GM18498 (cell line): ENCODE measurements around the gene PPP2R5C.
A peak's percentile ranks its signal among the peaks of the same experiment; 100 is the strongest.
"Not testable (repeated sequence)": the region's sequence is repeated elsewhere in the genome, so short reads cannot be mapped to it uniquely, and the experiment has no call there.

Source experiments
- ATAC-seq: cut with Tn5 transposase; IDR thresholded peaks from one replicate; pipeline ENCODE4 v1.9.1; 2021; ENCODE audit warnings: mild to moderate bottlenecking, moderate library complexity; ENCODE audit not compliant: unreplicated experiment

PPP2R5C gene

DNA sequence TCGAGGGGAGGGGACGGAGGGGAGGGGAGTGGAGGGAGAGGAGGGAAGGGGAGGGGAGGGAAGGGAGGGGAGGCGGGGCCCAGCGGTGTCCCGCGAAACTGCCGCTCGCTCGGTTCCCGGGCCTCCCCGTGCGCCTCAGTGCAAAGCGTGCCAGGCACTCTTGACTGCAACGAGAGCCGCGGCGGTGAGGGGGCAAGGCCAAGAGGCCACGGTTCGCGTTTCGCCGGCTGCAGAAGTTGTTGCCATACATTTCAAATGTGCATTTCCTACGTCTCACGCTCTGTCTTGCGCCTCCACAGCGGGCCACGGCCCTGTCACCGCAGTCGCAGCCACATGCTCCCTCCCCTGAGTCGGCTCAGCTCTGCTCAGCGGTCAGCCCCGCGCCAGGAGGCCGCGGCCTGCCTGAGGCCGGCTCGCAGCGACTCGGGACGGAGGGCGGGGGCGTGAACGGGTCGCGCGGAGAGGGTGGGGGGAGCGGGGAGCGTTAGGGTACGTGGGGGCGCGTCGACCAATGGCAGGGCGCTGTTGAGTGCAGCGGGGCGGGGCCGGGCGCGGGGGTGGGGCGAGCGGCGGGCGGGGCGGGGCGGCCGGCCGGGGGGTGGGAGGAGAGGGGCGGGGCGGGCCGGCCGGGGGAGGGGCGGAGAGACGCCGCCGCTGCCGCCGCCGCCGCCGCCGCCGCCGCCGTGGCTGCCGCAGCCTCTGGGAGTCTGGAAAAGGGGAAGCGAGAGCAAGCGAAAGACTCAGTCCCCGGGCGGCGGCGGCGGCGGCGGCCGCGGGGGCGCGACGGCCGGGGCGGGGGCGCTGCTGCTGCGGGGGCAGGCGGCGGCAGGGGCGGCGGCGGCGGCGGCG is at the start of gene PPP2R5C:
Gene PPP2R5C (plus strand): TSS at position 678 of the 849 bp plus-strand sequence. CDS start 185 bp downstream, outside the sequence.
- peak; percentile 57 for ATAC-seq

GRCh38 chr14:101711857-101712233 is 49.7 kb upstream of the PPP2R5C start:
- not testable (repeated sequence) for ATAC-seq

- ATAC-seq: not testable (repeated sequence)
Measured at GRCh38 chr14:101712341-101712740, 49.2 kb upstream of the PPP2R5C start.

GRCh38 chr14:101713091-101713490 is 48.4 kb upstream of the PPP2R5C start:
- not testable (repeated sequence) for ATAC-seq

DNA sequence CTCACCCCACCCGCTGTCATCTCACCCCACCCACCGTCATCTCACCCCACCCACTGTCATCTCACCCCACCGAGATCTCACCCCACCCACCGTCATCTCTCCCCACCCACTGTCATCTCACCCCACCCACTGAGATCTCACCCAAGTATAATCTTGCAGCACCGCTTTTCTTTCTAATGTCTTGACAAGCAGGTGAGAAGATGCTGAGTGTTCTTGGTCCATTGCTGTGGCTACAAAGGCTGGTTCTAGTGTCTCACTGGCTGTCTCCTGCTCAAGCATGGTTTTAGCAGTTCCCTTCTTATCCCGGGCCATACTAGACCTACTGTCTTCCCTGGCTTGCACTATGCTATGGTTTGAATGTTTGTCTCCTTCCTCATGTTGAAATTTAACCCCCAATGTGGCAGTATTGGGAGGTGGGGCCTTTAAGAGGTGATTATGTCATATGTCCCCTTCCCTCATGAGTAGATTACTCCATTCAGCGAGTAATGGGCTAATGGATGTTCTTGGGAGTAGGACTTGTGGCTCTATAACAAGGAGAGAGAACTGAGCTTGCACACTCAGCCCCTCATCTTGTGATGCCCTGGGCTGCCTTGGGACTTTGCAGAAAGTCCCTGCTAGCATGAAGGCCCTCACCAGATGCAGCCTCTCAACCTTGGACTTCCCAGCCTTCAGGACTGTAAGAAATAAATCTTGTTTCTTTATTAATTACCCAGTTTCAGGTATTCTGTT is 47.7 kb upstream of the PPP2R5C start:
- no peak for ATAC-seq

DNA sequence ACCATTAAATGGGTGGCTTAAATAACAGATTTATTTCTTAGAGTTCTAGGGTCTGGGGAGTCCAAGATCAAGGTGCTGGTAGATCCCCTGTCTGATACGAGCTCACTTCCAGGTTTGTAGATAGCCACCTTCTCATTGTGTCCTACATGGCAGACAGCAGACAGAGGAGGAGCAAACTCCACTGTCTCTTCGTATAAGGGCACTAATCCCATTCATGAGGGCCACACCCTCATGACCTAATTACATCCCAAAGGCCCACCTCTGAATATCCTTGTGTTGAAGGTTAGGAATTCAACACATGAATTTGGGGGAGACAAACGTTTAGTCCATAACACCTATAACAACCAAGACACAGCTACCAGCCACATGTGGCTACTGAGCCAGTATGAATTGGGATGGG is 47.1 kb upstream of the PPP2R5C start:
- no peak for ATAC-seq

GRCh38 chr14:101715210-101716076 is 46.1 kb upstream of the PPP2R5C start:
- no peak for ATAC-seq

DNA sequence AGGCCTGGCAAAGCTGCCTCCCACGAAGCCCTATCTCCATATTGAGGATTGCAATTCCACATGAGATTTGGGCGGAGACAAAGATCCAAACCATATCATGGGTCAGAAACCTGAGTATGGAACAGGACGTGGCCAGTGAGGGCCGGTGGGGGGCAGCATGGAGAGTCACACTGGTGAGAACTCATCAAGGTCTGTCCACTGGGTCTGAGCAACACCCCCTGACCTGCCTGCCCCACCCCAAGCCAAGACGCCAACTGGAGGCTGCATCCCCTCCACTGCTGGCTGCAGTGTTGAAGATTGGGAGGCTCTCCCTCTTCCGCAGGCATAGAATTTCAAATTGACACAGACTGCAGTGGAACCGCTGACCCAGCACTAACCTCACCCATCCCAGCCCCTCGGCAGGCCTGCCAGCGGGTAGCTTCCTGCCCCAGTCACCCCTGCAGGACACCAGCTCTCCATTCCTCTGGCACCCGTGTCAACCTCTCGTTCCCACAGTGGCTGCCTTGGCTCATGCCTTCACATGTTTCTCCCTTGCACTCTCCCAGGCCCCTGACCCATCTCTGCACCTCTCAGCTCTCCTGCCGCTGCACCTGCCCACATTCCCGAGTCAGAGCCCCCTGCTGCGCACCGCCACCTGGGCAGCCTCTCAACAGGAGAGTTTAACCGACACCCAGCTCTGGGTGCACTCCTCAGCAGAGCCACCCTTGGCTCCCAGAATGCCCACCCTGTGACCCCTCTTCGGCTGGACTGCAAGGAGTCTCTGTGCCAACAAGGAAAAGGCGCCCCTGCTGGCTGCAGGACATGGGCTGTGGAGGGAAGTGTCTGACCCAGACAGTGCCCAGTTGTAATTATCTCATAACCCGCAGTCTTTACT is 45.2 kb upstream of the PPP2R5C start:
- ATAC-seq: no peak

GRCh38 chr14:101716956-101717662 is 44.4 kb upstream of the PPP2R5C start:
- ATAC-seq: no peak

GRCh38 chr14:101717663-101718490 is 43.6 kb upstream of the PPP2R5C start:
- no peak for ATAC-seq

DNA sequence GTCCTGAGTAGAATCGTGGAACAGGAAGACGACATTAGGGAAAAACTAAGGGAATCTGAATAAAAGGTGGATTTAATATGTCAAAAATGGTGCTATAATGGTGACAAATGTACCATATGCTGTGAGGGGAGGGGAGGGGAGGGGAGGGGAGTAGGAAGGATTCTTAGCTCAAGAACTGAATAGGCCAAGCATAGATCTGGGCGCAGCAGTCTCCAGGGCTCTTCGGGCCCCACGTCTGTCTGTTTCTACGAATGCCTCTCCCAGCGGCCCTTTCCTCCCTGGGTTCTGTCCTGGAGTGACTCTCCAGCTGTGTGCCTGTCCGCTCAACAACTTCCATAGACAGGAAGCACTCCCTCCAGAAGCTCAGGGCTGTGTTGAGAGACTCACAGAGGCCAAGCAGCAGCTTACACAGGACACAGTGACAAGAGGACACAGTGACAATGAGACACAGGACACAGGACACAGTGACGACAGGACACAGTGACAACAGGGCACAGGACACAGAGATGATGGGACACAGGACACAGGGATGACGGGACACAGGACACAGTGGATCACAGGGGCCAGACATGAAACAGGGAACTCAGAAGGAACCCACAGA is 42.4 kb upstream of the PPP2R5C start:
- ATAC-seq: no peak

GRCh38 chr14:101719708-101720107 is 41.8 kb upstream of the PPP2R5C start:
- ATAC-seq: no peak

DNA sequence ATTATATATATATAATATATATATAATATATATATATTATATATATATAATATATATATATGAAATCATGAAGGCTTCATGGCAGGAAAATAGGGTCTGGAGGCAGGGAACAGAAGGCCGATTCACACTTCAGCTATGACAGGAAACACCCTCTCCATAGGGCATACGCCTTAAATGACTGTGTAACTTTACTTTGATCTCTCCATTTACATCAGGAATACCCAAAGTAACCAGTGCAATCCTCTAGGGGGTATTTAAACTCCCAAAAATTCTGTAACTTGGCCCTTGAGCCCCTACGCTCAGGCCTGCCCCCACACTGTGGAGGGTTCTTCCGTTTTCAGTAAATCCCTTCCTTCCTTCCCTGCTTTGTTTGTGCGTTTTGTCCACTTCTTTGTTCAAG is 40.4 kb upstream of the PPP2R5C start:
- ATAC-seq: no peak

- ATAC-seq: peak; percentile 62
Measured at GRCh38 chr14:101721951-101722661, 39.4 kb upstream of the PPP2R5C start.

- no peak for ATAC-seq
Measured at GRCh38 chr14:101723061-101723595, 38.4 kb upstream of the PPP2R5C start.

DNA sequence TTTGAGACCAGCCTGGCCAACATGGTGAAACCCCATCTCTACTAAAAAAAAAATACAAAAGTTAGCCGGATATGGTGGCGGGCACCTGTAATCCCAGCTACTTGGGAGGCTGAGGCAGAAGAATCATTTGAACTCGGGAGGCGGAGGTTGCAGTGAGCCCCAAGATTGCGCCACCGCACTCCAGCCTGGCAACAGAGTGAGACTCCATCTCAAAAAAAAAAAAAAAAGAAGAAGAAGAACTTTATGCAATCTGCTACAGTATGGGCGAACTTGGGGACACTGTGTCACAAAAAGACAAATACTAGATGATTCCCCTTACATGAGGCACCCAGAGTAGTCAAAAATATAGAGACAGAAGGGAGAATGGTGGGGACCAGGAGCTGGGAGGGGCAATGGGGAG is 35.9 kb upstream of the PPP2R5C start:
- not testable (repeated sequence) for ATAC-seq

DNA sequence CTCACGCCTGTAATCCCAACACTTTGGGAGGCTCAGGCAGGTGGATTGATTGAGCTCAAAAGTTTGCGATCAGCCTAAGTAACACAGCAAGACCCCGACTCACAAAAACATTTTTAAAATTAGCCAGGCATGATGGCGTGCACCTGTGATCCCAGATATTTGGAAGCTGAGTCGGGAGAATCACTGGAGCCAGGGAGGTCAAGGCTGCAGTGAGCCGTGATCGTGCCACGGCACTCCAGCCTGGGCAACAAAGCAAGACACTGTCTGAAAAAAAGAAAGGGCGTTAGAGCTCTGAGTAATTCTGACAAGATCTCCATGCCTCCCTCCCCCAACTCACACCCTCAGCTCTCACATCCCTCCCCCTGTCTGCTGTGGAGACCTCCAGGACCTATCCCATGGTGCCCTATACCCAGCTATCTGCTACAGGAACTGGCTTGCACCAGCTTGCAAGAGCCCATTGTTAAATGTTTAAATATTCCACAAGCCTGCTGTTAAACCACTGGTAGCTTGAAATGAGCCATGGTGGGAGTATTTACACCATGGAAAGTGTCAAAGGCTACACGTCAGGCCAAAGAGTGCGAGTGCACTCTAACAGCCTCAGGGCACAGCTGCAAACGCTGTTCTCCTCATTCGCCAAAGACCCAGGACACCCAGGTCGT is 35.1 kb upstream of the PPP2R5C start:
- no peak for ATAC-seq
